GM19463 (cell line): ENCODE data around the gene FGD2.

ENCODE experiments used
- ATAC-seq: cut with Tn5 transposase; IDR thresholded peaks from one replicate; pipeline ENCODE4 v1.9.1; 2021; ENCODE audit warnings: mild to moderate bottlenecking, moderate library complexity; ENCODE audit not compliant: unreplicated experiment

FGD2 gene

GRCh38 chr6:37017606-37018197, 12.2 kb downstream of the FGD2 start:
- no peak for ATAC-seq

DNA sequence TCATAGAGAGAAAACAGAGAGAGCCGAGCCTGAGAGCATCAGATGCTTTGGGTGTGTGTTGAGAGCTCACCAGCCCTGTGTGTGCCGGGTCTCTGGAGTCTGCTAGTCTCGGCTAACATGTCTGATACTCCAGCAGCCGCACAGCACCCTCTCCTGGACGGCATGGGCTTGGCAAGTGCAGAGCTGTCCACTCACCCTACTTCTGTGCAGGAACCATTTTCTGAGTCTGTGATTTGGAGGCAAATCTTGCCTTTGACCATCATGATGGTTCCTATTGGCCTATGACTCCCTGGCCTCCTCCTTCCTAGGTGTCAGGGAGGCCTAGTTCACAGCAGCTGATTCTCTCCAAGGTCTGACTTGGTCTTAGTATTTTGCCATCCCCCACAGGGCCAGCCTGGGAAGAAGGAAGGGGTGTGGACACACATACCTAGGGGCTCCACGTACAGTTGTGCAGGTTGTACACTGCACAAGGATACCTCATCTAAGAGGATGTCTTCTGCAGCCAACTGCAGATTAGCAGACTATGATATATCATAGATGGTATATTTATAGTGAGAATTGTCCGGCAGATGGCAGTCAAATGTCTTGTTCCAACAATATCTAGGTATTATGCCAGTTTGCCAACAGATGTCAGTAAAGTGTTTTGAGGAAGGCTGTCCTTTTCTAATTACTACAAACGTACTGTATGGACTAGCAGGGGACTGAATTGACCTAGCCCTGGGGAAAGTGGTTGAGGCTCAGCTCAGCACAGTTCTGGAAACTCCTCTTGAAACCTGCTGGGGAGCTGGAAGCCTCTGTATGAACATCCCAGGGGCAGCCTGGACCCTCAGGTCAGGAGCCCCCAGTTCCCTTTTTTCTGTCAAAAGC, 13.0 kb downstream of the FGD2 start:
- peak; percentile 86 for ATAC-seq

GRCh38 chr6:37019065-37019450, 13.6 kb downstream of the FGD2 start:
- no peak for ATAC-seq

DNA sequence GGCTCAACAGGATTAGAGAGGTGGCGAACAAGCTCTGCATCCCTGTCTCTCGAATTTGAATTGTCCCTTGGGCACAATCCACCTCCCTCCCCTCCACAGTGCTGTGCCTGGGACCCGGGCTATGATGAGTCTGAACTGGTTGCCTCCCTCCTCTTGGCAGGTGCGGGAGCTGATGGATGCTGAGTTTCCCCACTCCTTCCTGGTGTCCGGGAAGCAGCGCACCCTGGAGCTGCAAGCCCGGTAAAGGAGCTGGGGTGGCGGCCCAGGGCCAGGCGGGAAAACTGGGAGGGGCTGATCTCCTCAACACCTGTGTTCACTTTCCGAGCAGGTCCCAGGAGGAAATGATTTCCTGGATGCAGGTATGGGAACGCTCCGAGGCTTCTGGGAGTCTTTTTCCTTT, 14.9 kb downstream of the FGD2 start:
- no peak for ATAC-seq

DNA sequence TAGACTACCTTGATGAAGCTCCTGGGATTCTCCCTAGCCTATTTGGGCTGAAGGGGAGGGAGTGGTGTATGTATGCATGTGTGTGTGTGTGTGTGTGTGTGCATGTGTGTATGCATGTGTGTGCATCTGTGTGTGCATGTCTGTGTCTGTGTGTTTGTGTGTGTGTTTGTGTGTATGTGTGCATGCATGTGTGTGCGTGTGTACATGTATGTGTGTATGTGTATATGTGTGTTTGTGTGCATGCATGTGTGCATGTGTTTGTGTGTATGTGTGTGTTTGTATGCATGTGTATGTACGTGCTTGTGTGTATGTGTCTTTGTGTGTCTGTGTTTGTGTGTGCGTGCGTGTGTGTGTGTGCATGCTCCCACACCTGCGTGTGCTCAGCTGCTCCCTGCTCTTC, 15.4 kb downstream of the FGD2 start:
- no peak for ATAC-seq

- ATAC-seq, result no peak
Observed at GRCh38 chr6:37021356-37022129, 16.1 kb downstream of the FGD2 start.

DNA sequence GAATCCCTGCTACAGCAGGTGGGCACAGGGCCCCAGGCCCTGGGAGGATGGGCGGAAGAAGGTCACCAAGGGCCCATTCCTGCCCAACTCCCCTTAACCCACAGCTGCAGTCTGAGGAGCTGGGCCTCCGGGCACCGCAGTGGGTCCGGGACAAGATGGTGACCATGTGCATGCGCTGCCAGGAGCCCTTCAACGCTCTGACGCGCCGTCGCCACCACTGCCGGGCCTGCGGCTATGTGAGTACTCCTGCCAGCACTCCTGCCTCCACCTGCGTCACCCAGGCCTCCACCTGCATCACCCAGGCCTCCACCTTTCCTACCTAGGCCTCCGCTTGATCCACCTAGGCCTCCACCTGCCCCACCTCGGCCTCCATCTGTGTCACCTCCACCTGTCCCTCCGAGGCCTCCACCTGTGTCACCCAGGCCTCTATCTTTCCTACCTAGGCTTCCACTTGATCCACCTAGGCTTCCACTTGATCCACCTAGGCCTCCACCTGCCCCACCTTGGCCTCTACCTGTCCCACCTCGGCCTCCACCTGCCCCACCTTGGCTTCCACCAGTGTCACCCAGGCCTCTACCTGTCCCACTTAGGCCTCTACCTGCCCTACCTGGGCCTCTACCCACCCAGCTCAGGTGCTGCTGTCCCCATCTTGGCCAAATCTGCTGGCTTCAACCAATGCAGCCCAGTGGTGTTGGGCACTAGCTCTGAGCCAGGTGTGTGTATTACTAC, 16.8 kb downstream of the FGD2 start:
- ATAC-seq, result no peak

DNA sequence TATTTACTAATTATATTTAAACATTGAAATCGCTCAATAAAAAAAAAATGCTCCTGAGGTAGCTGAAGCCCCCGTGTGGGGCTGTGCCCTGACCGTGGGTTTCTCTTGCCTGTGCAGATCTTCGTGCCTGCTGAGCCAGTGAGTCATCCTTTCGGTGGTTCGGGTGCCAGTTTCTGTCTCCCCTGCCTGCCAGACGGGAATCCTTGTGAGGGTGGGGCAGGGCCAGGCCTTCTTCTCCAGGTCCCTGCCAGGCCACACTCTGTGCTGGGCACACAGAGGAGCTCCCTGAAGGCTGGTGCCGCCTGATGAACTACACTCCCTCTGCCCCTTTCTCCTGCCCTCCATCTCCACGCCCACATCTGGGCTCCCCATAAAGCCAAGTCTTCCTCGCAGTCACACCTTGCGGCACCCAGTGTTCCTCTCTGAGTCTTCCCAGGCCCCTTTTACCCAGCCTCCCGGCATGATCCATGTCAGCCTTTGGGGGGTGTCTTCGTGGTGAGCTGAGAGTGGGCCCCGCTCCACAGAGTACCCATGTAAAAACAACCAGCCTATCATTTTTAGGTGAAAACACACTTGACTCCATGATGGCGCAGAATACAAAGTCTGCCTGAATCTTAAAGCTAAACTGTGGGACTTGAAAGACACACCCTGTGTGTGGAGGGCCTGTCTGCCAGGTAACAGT, 19.3 kb downstream of the FGD2 start:
- ATAC-seq, result no peak

- no peak for ATAC-seq
Observed at GRCh38 chr6:37025621-37026466, 20.4 kb downstream of the FGD2 start.

DNA sequence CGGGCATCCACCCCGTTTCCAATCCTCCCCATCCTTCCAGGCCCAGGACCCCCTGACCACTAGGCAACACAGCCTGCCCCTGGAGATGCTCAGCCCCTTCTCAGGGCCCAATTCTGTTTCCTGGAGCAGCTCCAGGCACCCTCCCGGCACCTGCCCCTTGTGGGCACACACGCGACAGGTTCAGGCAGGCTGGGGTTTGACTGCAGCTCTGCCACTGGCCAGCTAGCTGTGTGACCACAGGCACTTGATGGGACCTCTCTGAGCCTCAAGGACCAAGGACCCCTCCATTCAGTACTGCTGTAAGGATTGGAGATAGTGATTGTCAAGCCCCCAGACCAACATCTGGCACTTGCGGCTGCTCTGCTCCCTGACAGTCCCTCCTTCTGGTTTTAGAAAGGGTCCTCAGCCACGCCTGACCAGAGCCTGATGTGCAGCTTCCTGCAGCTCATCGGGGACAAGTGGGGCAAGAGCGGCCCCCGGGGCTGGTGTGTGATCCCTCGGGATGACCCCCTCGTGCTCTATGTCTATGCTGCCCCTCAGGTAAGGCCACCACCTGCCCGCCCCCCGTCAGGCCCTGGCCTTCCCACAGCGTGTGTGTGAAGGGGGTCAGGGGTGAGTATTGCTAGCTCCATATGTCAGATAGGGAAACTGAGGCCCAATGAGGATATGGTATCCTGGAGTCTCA, 21.7 kb downstream of the FGD2 start:
- ATAC-seq, result no peak

DNA sequence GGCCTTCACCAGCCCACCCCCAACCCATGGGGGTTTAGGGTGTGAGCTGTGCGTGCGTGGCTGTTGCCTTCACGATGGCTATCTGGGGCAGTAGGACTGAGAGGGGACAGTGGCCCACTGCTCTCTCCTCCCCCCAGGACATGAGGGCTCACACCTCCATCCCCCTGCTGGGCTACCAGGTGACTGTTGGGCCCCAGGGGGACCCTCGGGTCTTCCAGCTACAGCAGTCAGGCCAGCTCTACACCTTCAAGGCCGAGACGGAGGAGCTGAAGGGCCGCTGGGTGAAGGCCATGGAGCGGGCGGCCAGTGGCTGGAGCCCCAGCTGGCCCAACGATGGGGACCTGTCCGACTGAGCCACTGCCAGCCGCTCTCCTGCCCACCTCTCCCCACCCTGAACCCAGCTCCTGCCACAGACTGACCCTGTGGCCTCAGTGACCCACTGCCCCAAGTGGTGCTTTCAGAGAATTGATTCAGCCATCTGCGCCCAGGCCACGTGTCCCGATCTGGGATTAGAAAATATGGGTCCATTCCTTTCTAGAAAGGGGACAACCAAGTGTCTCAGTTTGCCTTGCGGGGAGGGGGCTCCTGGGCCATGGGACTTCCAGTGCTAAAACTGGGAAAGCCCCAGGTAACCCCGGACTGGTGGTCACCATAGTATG, 22.5 kb downstream of the FGD2 start:
- no peak for ATAC-seq

- no peak for ATAC-seq
Observed at GRCh38 chr6:37029249-37029971, 24.0 kb downstream of the FGD2 start.

DNA sequence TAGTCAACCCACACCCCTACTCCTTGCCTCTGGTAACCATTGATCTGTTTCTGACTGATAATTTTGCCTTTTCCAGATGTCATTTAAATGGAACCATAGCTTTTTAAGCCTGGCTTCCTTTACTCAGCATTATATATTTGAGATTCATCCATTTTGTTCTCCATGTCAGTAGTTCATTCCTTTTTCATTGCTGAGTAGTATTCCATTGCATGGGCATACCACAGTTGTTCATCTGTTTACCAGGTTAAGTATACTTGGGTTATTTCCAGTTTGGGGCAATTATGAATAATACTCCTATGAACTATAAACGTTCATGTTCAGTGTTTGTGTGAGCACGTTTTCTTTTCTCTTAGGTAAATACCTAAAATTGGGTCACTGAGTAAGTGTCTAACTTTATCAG, 25.1 kb downstream of the FGD2 start:
- no peak for ATAC-seq

GRCh38 chr6:37032239-37032638, 26.8 kb downstream of the FGD2 start:
- ATAC-seq, result no peak

GRCh38 chr6:37033255-37033654, 27.8 kb downstream of the FGD2 start:
- ATAC-seq, result no peak

DNA sequence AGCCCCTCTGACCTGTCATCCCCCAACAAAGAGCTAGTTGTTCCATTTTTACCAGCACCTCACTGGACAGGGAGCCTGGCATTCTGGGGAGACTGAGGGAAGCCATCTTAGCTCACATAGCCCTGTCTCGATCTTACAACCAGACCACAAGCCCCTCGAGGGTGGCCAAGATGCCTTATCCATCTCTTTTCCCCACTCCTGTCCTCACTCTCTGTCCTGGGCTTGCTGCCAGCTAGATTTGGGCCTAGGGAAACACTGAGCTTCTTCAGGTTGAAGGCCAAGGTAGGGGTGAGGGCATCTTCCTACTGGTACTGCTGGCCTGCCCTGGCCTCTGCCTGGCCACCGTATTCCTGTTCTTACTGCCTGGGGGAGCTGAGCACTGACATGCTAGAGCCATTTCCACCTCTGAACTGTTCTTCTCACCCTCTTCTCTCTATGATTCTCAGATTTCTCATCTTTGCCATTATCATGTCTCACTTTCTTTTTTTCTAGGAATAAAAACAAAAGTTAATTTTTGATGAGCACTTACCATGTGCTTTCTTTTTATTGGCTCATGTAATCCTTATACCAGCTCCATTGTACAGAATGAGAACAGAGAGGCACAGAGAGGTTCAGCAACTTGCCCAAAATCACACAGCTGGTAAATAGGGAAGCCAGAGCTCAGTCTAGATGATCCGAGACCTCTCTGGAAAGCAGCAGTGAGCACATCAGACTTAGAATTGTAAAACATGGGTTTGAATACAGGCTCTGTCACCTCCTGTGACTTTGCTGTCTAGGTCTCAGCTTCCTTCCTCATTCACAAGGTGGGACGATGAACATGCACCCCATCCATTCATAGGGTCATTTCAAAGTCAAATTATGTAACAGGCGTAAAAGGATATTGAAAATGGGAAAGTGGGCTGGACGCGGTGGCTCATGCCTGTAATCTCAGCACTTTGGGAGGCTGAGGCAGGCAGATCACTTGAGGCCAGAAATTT, 28.7 kb downstream of the FGD2 start:
- ATAC-seq, result no peak

DNA sequence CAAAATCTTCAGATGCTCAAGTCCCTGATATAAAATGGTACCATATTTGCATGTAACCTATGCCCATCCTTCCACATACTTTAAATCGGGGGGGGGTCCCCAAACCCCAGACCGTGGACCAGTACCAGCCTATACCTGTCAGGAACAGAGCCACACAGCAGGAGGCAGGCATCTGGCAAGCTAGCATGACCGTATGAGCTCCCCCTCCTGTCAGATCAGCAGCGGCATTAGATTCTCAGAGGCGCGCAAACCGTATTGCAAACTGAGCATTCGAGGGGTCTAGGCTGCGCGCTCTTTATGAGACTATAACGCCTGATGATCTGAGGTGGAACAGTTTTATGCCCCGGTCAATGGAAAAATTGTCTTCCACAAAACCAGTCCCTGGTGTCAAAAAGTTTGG, 30.7 kb downstream of the FGD2 start:
- ATAC-seq, result no peak
